ENCODE results near the gene FOLR2. TPM values are rescaled to one million over a fixed set of nuclear protein-coding genes. Genes with fewer than 3 reads are reported as not detected.
"Not testable (repeated sequence)": the region's sequence is repeated elsewhere in the genome, so short reads cannot be mapped to it uniquely, and the experiment has no call there.

Gene FOLR2
- total and polyA plus RNA-seq, 2 donors (not counting 1 experiment from before 2014, with no cell fraction given): 1.5 to 4.7 TPM

DNA sequence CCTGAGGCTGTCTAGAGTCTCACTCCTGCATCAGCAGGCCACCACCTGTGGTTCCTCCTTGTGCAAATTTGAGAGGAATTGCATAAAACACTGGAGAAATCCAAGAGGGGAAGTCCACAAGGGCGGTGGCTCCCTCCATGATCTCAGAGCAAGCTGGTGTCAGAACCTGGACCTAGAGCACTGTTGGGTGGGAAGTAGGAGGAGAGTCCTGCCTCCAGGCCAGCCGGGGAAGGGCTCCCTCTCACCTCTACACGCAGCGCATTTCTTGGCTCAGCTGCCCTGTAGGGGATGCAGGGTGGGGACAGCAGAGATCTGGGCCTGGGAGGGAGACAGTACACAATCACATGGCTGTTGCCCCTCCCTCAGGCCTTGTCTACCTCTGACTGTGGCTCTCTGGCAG lies 44.6 kb upstream of the FOLR2 start:
- intact Hi-C loops (cut with micrococcal nuclease); H3K9ac ChIP-seq (ENCODE audit: low read length); CTCF ChIA-PET; H3K9me3 Mint-ChIP-seq (ENCODE audit: insufficient read depth); H3K9me3 ChIP-seq (ENCODE audit: control extremely low read depth in 1 of 3, control insufficient read depth in 2 of 3, insufficient read depth in 1 of 3, low read length in 2 of 3); H3K4me3 Mint-ChIP-seq; H3K4me1 Mint-ChIP-seq; H3K27ac Mint-ChIP-seq; H3K4me2 ChIP-seq (replicated peaks; ENCODE audit: low read depth, low read length, poor library complexity, severe bottlenecking); H3K4me3 ChIP-seq (ENCODE audit: control extremely low read depth in 1 of 5, extremely low read depth in 1 of 5, insufficient read depth in 1 of 5, low read depth in 2 of 5, low read length in 4 of 5); H2AFZ ChIP-seq (ENCODE audit: insufficient read depth, low read depth, low read length, poor library complexity, severe bottlenecking); H4K20me1 ChIP-seq (ENCODE audit: control insufficient read depth, insufficient read depth, low read length, poor library complexity, severe bottlenecking); H3K79me2 ChIP-seq (ENCODE audit: control insufficient read depth, insufficient read depth, low read length); DNase-seq; H3K27ac ChIP-seq (ENCODE audit: low read length in 2 of 2); POLR2A ChIA-PET; H3K4me1 ChIP-seq (ENCODE audit: control insufficient read depth in 2 of 2, insufficient read depth in 2 of 2, low read length in 2 of 2); ATAC-seq (ENCODE audit: low read depth); H3K36me3 ChIP-seq (replicated peaks in 1 of 2; ENCODE audit: control extremely low read depth in 1 of 2, control insufficient read depth in 1 of 2, extremely low read depth in 1 of 2, insufficient read depth in 2 of 2, low read length in 1 of 2); H3K27me3 ChIP-seq (replicated peaks in 1 of 4; ENCODE audit: control extremely low read depth in 1 of 4, control insufficient read depth in 3 of 4, insufficient read depth in 4 of 4, low read length in 3 of 4): not testable (repeated sequence)
- WGBS (ENCODE audit: insufficient coverage): 93% methylated on average over 3 of the region's 4 CpGs
- peaks cover 12% of the 10 kb centered on the region for H3K27me3 Mint-ChIP-seq

DNA sequence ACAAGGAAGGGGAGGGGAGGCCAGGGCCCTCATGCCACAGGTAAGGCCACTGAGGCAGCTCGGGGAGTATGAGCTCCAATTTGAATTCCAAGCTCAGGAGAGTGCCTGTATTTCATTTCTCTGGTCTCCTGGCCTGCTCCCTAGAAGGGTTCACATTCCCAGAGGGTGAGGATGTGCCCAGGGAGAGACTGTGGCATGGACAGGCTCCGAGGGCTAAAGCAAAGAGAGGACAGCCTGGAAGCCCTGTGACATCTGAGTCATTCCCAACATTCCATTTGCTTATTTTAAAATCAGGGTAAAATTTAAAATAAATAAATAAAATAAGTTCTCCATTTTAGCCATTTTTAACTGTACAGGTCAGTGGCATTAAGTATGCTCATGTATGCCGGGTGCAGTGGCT lies 43.3 kb upstream of the FOLR2 start:
- ChIA-PET CTCF (no interaction called here), POLR2A (no interaction called here)
- H3K27ac Mint-ChIP-seq: no peak overlapping the region
- Histone ChIP-seq H3K36me3 (replicated peaks in 1 of 2; ENCODE audit: control extremely low read depth in 1 of 2, control insufficient read depth in 1 of 2, extremely low read depth in 1 of 2, insufficient read depth in 2 of 2, low read length in 1 of 2) (no peaks in the 10 kb centered on the region), H3K79me2 (ENCODE audit: control insufficient read depth, insufficient read depth, low read length) (no peaks in the 10 kb centered on the region), H2AFZ (ENCODE audit: insufficient read depth, low read depth, low read length, poor library complexity, severe bottlenecking) (no peak overlapping the region), H3K4me3 (ENCODE audit: control extremely low read depth in 1 of 5, extremely low read depth in 1 of 5, insufficient read depth in 1 of 5, low read depth in 2 of 5, low read length in 4 of 5) (no peak overlapping the region), H4K20me1 (ENCODE audit: control insufficient read depth, insufficient read depth, low read length, poor library complexity, severe bottlenecking) (no peaks in the 10 kb centered on the region), H3K9ac (ENCODE audit: low read length) (no peak overlapping the region), H3K27me3 (replicated peaks in 1 of 4; ENCODE audit: control extremely low read depth in 1 of 4, control insufficient read depth in 3 of 4, insufficient read depth in 4 of 4, low read length in 3 of 4) (peaks cover 0 to 12% (median 0%) of the 10 kb centered on the region in 4 experiments), H3K27ac (ENCODE audit: low read length in 2 of 2) (no peak overlapping the region), H3K9me3 (ENCODE audit: control extremely low read depth in 1 of 3, control insufficient read depth in 2 of 3, insufficient read depth in 1 of 3, low read length in 2 of 3) (no peaks in the 10 kb centered on the region), H3K4me1 (ENCODE audit: control insufficient read depth in 2 of 2, insufficient read depth in 2 of 2, low read length in 2 of 2) (no peaks in the 10 kb centered on the region), H3K4me2 (replicated peaks; ENCODE audit: low read depth, low read length, poor library complexity, severe bottlenecking) (no peak overlapping the region)
- 88% methylated on average over 1 of the region's 3 CpGs for WGBS (ENCODE audit: insufficient coverage)
- intact Hi-C loops (cut with micrococcal nuclease): no loop called here
- H3K4me3 Mint-ChIP-seq: no peak overlapping the region
- no peak for TF ChIP-seq EZH2 (IDR thresholded peaks at IDR 0.05; ENCODE audit: borderline replicate concordance, insufficient read depth, low read depth, low read length, poor library complexity, severe bottlenecking)
- TF ChIP-seq, protein P1, sequence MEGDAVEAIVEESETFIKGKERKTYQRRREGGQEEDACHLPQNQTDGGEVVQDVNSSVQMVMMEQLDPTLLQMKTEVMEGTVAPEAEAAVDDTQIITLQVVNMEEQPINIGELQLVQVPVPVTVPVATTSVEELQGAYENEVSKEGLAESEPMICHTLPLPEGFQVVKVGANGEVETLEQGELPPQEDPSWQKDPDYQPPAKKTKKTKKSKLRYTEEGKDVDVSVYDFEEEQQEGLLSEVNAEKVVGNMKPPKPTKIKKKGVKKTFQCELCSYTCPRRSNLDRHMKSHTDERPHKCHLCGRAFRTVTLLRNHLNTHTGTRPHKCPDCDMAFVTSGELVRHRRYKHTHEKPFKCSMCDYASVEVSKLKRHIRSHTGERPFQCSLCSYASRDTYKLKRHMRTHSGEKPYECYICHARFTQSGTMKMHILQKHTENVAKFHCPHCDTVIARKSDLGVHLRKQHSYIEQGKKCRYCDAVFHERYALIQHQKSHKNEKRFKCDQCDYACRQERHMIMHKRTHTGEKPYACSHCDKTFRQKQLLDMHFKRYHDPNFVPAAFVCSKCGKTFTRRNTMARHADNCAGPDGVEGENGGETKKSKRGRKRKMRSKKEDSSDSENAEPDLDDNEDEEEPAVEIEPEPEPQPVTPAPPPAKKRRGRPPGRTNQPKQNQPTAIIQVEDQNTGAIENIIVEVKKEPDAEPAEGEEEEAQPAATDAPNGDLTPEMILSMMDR (IDR thresholded peaks at IDR 0.05): no peak
- no peaks in the 10 kb centered on the region for H3K4me1 Mint-ChIP-seq
- ATAC-seq (ENCODE audit: low read depth): no peak
- DNase-seq: no peak
- no peaks in the 10 kb centered on the region for H3K9me3 Mint-ChIP-seq (ENCODE audit: insufficient read depth)
- H3K27me3 Mint-ChIP-seq: peaks cover 16% of the 10 kb centered on the region
